ENCODE data around the gene TUT4. TPM values are rescaled to one million over a fixed set of nuclear protein-coding genes. Genes with fewer than 3 reads are reported as not detected.

TUT4 gene
- total RNA-seq, 2 experiments from 2014 or later = 70.8 to 72.4 TPM

DNA sequence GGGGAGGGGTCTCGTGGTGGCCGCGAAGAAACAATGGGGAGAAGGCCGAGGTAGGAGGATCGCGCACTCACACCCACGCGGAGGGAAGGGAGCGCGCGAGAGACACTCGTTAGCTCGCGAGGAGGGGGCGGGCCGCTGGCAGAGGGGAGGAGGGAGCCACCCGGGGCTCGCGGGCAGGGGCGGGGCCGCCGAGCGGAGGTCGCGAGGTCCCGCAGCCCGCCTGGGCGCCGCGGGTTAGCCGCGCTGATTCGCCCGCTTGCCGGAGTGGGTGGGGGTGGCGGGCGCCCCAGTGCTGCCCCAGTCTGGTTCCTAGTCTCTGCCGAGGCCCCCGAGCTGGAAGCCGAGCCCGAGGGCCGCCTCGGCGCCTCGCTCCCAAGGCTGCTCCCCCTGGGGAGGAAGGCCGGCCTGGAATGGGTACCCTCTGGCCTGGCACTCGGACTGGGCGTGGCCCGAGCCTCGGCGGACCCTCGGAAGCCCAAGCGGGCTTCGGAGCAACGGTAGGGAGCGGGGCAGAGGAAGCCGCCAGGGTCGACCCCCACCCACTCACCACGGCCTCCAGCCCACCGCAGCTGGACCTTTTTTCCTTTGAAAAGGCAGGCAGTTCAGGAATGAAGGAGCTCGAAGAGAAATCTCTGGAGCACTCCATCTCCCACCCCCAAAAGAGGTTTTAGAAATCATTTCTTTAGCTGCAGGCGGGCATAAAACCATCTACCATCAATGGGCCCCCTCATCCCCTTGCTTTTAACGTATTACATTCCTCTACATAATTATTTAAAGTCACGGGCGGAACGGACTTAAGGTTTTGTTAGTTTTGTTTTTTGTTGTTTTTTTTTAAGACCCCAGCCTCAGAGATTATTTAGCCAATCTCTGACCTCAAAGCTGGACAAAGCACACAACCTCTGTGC is 722 bp upstream of the TUT4 start:
- Histone ChIP-seq H3K79me2 (ENCODE audit: insufficient read depth, low read depth, low read length) (peaks cover 40% of the 10 kb centered on the region), H3K9me3 (ENCODE audit: low read length) (no peaks in the 10 kb centered on the region), H3K9me2 (ENCODE audit: insufficient read depth, low read length) (no peaks in the 10 kb centered on the region), H2AFZ (ENCODE audit: low read length) (peak overlapping the region; percentile 75), H3K27ac (ENCODE audit: low read depth, low read length, poor library complexity, severe bottlenecking) (peak overlapping the region; percentile 78), H3K4me3 (ENCODE audit: low read depth, low read length, poor library complexity, severe bottlenecking) (peak overlapping the region; percentile 77), H3K36me3 (ENCODE audit: insufficient read depth, low read length) (no peaks in the 10 kb centered on the region), H3K4me2 (ENCODE audit: low read length) (peak overlapping the region; percentile 85), H4K20me1 (ENCODE audit: insufficient read depth, low read length) (peaks cover 16% of the 10 kb centered on the region), H3K4me1 (ENCODE audit: insufficient read depth, low read length, poor library complexity, severe bottlenecking) (peaks cover 27% of the 10 kb centered on the region)
- BruUV-seq (replicated peaks) = no TSS peak
- peak; percentile 84 for DNase-seq (ENCODE audit: low spot score)
- POLR2A ChIA-PET = interaction anchor here (0.5 to 2.0 kb wide), 17 partner anchors 14 to 430 kb away, joined by 3 to 10 read pairs (median 4); partner anchors contain the start of genes ORC1, PRPF38A and SHISAL2A
- TF ChIP-seq, protein P1, sequence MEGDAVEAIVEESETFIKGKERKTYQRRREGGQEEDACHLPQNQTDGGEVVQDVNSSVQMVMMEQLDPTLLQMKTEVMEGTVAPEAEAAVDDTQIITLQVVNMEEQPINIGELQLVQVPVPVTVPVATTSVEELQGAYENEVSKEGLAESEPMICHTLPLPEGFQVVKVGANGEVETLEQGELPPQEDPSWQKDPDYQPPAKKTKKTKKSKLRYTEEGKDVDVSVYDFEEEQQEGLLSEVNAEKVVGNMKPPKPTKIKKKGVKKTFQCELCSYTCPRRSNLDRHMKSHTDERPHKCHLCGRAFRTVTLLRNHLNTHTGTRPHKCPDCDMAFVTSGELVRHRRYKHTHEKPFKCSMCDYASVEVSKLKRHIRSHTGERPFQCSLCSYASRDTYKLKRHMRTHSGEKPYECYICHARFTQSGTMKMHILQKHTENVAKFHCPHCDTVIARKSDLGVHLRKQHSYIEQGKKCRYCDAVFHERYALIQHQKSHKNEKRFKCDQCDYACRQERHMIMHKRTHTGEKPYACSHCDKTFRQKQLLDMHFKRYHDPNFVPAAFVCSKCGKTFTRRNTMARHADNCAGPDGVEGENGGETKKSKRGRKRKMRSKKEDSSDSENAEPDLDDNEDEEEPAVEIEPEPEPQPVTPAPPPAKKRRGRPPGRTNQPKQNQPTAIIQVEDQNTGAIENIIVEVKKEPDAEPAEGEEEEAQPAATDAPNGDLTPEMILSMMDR (conservative IDR thresholded peaks at IDR 0.05; ENCODE audit: low read length) = no peak
- no peak for TF ChIP-seq EZH2phosphoT487 (IDR thresholded peaks at IDR 0.05; ENCODE audit: borderline replicate concordance, low read depth, low read length)
- CTCF ChIA-PET (ENCODE audit: unreplicated experiment) = interaction anchor here (0.8 to 1.0 kb wide), 2 partner anchors 150 to 498 kb away, joined by 3 to 8 read pairs; partner anchors contain the start of gene TXNDC12
- intact Hi-C loops (cut with micrococcal nuclease; ENCODE audit: unreplicated experiment) = loop anchor here (1.0 to 5.0 kb wide), 4 partner anchors 84 to 149 kb away; partner anchors contain the start of genes ORC1 and PRPF38A

DNA sequence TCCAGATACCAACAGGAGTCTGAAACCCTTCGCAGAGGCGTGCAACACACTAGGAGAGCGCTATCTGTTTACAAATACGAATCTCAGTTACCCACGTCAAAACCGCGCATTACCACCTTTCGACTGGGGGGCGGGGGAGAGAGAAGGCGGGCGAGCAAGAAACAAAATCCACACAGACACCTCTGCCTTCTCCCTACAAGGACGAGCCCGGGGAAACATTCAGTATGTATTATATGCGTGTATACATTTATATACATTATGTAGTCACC is 722 bp downstream of the TUT4 start:
- peaks cover 54% of the 10 kb centered on the region for H3K79me2 ChIP-seq (ENCODE audit: insufficient read depth, low read depth, low read length)
- H4K20me1 ChIP-seq (ENCODE audit: insufficient read depth, low read length) = peaks cover 23% of the 10 kb centered on the region
- H3K4me2 ChIP-seq (ENCODE audit: low read length) = peak overlapping the region; percentile 85
- H3K36me3 ChIP-seq (ENCODE audit: insufficient read depth, low read length) = no peaks in the 10 kb centered on the region
- intact Hi-C loops (cut with micrococcal nuclease; ENCODE audit: unreplicated experiment) = loop anchor here (2.0 to 5.0 kb wide), 3 partner anchors 115 to 147 kb away; partner anchors contain the start of genes ORC1 and PRPF38A
- 0 out of 2 replicates have a peak, but pooled peaks cover under 1% of the 10 kb centered on the region for H3K9me3 ChIP-seq (ENCODE audit: low read length)
- peak overlapping the region; percentile 75 for H2AFZ ChIP-seq (ENCODE audit: low read length)
- no TSS peak for BruUV-seq (replicated peaks)
- no peaks in the 10 kb centered on the region for H3K9me2 ChIP-seq (ENCODE audit: insufficient read depth, low read length)
- CTCF ChIA-PET (ENCODE audit: unreplicated experiment) = interaction anchor here (0.7 kb wide), 1 partner anchor 147 kb away, joined by 4 read pairs; no protein-coding TSS in a partner anchor
- peak overlapping the region; percentile 77 for H3K4me3 ChIP-seq (ENCODE audit: low read depth, low read length, poor library complexity, severe bottlenecking)
- TF ChIP-seq, protein P1 (conservative IDR thresholded peaks at IDR 0.05; ENCODE audit: low read length) = no peak
- no peak for TF ChIP-seq EZH2phosphoT487 (IDR thresholded peaks at IDR 0.05; ENCODE audit: borderline replicate concordance, low read depth, low read length)
- peaks cover 27% of the 10 kb centered on the region for H3K4me1 ChIP-seq (ENCODE audit: insufficient read depth, low read length, poor library complexity, severe bottlenecking)
- H3K27ac ChIP-seq (ENCODE audit: low read depth, low read length, poor library complexity, severe bottlenecking) = peak overlapping the region; percentile 78
- DNase-seq (ENCODE audit: low spot score) = peak; percentile 52
- POLR2A ChIA-PET = interaction anchor here (0.7 to 1.5 kb wide), 3 partner anchors 19 to 52 kb away, joined by 3 to 7 read pairs (median 4); no protein-coding TSS in a partner anchor
